Aorta (tissue), 5 donors: ENCODE results near the gene HELQ. TPM values are rescaled to one million over a fixed set of nuclear protein-coding genes. Genes with fewer than 3 reads are reported as not detected.

Experiments used
- ATAC-seq: fragments of 200-7000 bp; cut with Tn5 transposase; one replicate; pipeline ENCODE4 v1.9.1; 2022; ENCODE audit warnings: moderate library complexity; ENCODE audit not compliant: low FRiP score
- DNase-seq, 2 donors: peaks; one replicate each; pipeline ENCODE4 v3.0.0-alpha.2; 2020
- H3K27ac ChIP-seq, 2 donors: one replicate each; pipeline ENCODE4 v1.5.1; 2013; ENCODE audit warnings: low read length in 2 of 2, mild to moderate bottlenecking in 2 of 2, moderate library complexity in 2 of 2, control low read depth in 1 of 2, inconsistent platforms in 1 of 2, low read depth in 1 of 2
- H3K27me3 ChIP-seq, 2 donors: one replicate each; pipeline ENCODE4 v1.6.1; 2013; ENCODE audit warnings: control low read depth in 1 of 2, low read length in 1 of 2, mild to moderate bottlenecking in 1 of 2, moderate library complexity in 1 of 2; ENCODE audit not compliant: insufficient read depth in 2 of 2, control insufficient read depth in 1 of 2
- H3K36me3 ChIP-seq, 2 donors: one replicate each; pipeline ENCODE4 v1.6.1; 2013; ENCODE audit warnings: control low read depth in 1 of 2, low read length in 1 of 2, mild to moderate bottlenecking in 1 of 2; ENCODE audit not compliant: insufficient read depth in 2 of 2, control insufficient read depth in 1 of 2
- H3K4me1 ChIP-seq, 2 donors: one replicate each; pipeline ENCODE4 v1.6.1; 2013; ENCODE audit warnings: low read length in 2 of 2, control low read depth in 1 of 2, mild to moderate bottlenecking in 1 of 2, moderate library complexity in 1 of 2; ENCODE audit not compliant: insufficient read depth in 2 of 2, control insufficient read depth in 1 of 2
- H3K4me3 ChIP-seq, 2 donors: one replicate each; pipeline ENCODE4 v1.5.1; 2013; ENCODE audit warnings: low read length in 2 of 2, control low read depth in 1 of 2, mild to moderate bottlenecking in 1 of 2
- H3K9me3 ChIP-seq: one replicate; pipeline ENCODE4 v1.6.1; 2013; ENCODE audit warnings: mild to moderate bottlenecking, low read length; ENCODE audit not compliant: control insufficient read depth
- WGBS, 2 donors: extraction: QIAGEN DNeasy Blood & Tissue Kit; methylation state at CpG; one replicate each; pipeline ENCODE4 v1.1.7; 2013; 5-methylcytosine and 5-hydroxymethylcytosine counted together
- intact Hi-C, 2 donors: fragments of 100-400 bp; cut with DNase I; formaldehyde crosslinking; loops; one replicate each; pipeline versions ENCODE4 v1.14.2 to v1.15.0; 2022
- polyA plus RNA-seq, 2 donors: library from polyadenylated mRNA; stranded (reverse); fragments of 200-250 nt; gene quantifications; one replicate each; pipeline ENCODE4 v1.2.3, GENCODE V29; 2013
- total RNA-seq, 2 donors: library from RNA; stranded (reverse); fragmentation: NEBNext Ultra II Directional; extraction: Animal tissue kit (Norgen Biotek cat#: 25700); gene quantifications; one replicate each; pipeline ENCODE4 v1.2.1, GENCODE V29; 2021
- donor health status: healthy with polysubstance abuse.
- donor health status: Bipolar disorder and iron deficiency.
- donor health status: DM: no; HTN: no; CAD: no.
- donor health status: DM: no; HTN: no; CAD: no.
- donor health status: DM: yes; HTN: yes; CAD: no.

Gene HELQ
- total and polyA plus RNA-seq, 4 donors: 6.1 to 17.0 (median 9.5) TPM

GRCh38 chr4:83490876-83491450, 35.3 kb upstream of the HELQ start:
- ATAC-seq: no peak
- H3K27me3 ChIP-seq: no peaks in the 10 kb centered on the region
- no peak for DNase-seq
- 3 to 9% methylated on average over 1 of the region's 1 CpG for WGBS, 2 donors
- intact Hi-C loops: no loop called here
- H3K27ac ChIP-seq: no peak overlapping the region
- no peaks in the 10 kb centered on the region for H3K4me1 ChIP-seq
- no peaks in the 10 kb centered on the region for H3K36me3 ChIP-seq
- no peak overlapping the region for H3K4me3 ChIP-seq
- H3K9me3 ChIP-seq: no peaks in the 10 kb centered on the region

- Histone ChIP-seq H3K27me3 (no peaks in the 10 kb centered on the region), H3K36me3 (no peaks in the 10 kb centered on the region), H3K4me3 (no peak overlapping the region), H3K4me1 (peaks cover 0 to 2% of the 10 kb centered on the region in 2 donors), H3K27ac (no peak overlapping the region), H3K9me3 (no peaks in the 10 kb centered on the region)
- WGBS, 2 donors: 22 to 32% methylated on average over 1 of the region's 1 CpG
- intact Hi-C loops: no loop called here
- DNase-seq (no peak), ATAC-seq (no peak)
Observed at GRCh38 chr4:83489711-83490326, 34.2 kb upstream of the HELQ start.

GRCh38 chr4:83486457-83487129, 31.0 kb upstream of the HELQ start:
- intact Hi-C loops: loop anchor here in 1 of 2 donors (2.0 kb wide), 1 partner anchor 48 kb away; no protein-coding TSS in a partner anchor
- Histone ChIP-seq H3K4me1 (peaks cover 0 to 2% of the 10 kb centered on the region in 2 donors), H3K27me3 (no peaks in the 10 kb centered on the region), H3K36me3 (peaks cover 0 to 2% of the 10 kb centered on the region in 2 donors), H3K9me3 (no peaks in the 10 kb centered on the region), H3K4me3 (no peak overlapping the region), H3K27ac (no peak overlapping the region)
- DNase-seq (no peak), ATAC-seq (no peak)
- 88 to 90% methylated on average over 3 of the region's 3 CpGs for WGBS, 2 donors

DNA sequence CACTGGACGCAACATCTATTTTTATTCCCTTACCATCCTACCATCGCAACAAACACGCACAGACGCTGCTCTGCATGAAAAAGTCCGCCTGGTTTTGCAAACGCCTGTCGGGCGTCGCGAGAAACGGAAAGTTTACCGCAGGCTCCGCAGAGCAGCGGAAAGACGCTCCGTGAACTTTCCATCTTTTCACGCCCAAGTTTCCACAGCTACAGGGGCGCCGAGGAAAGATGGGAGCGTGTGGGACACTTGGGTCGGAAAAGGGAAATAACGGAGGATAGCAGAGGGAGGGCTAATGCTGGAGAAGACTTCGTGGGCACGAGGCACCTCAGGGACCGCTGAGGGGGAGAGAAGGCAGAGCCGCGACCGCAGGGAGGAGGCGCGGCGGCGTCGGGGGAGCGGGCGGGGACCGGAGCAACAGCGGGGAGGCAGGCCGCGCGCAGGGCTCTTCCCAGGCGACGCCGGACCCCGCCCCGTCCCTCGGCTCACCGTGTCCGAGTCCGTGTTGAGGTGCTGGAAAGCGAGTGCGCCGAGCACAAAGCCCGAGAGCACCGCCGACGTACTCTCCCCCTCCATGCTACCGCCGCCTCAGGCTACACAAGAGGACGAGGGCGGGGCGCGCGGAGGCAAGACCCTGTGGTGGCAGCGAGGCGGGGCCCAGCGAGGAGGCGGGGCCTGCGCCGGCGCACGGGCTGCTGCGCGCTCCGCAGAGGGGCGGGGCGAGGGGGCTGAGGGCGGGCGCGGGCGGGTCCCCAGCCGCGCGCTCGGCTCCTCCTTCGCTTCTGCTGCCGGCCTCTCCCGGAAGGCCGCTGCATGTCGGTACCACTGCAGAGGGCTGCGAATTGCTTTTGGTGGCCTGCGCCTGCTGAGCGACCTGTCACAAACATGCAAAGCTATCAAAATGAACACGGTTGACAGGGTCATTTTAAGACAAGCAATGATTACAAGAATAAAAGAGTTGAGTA, 29.2 kb upstream of the HELQ start, which contains the start of gene ABRAXAS1:
Gene ABRAXAS1, minus strand, starts transcription at position 601 of the 962 bp plus-strand sequence. Its CDS starts 28 bp downstream, at position 573.
- peaks cover 0 to 2% of the 10 kb centered on the region in 2 donors for H3K4me1 ChIP-seq
- H3K27me3 ChIP-seq: no peaks in the 10 kb centered on the region
- 0% methylated on average over 70 to 93 of the region's 93 CpGs for WGBS, 2 donors
- intact Hi-C loops: loop anchor here in 1 of 2 donors (2.0 kb wide), 1 partner anchor 30 kb away; the partner anchor contains the start of gene HELQ
- ATAC-seq (peak; percentile 99), DNase-seq (peak; percentile 96 to 97)
- H3K9me3 ChIP-seq: no peaks in the 10 kb centered on the region
- H3K27ac ChIP-seq: peak within 1 kb of the TSS; percentile 62 to 89
- peaks cover 0 to 2% of the 10 kb centered on the region in 2 donors for H3K36me3 ChIP-seq
- H3K4me3 ChIP-seq: peak within 1 kb of the TSS; percentile 83 to 97

DNA sequence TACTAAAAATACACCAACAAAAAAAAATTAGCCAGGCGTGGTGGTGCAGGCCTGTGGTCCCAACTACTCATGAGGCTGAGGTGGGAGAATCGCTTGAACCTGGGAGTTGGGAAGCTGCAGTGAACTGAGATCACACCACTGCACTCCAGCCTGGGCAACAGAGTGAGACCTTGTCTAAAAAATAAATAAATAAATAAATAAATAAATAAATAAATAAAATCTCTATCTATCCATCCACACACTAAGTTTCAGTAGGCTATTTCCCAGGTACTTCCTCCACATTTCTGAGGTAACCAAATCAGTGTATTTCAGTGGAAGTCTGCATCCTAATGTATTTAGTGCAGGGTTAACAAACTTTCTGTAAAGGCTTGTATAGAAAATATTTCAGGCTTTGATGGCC, 18.3 kb upstream of the HELQ start:
- peaks cover 0 to 3% of the 10 kb centered on the region in 2 donors for H3K36me3 ChIP-seq
- no peak overlapping the region for H3K4me3 ChIP-seq
- H3K27ac ChIP-seq: no peak overlapping the region
- no peaks in the 10 kb centered on the region for H3K4me1 ChIP-seq
- DNase-seq (no peak), ATAC-seq (no peak)
- intact Hi-C loops: no loop called here
- H3K9me3 ChIP-seq: no peaks in the 10 kb centered on the region
- 97 to 98% methylated on average over 2 of the region's 2 CpGs for WGBS, 2 donors
- H3K27me3 ChIP-seq: no peaks in the 10 kb centered on the region

- H3K27me3 ChIP-seq: no peaks in the 10 kb centered on the region
- DNase-seq (no peak), ATAC-seq (no peak)
- intact Hi-C loops: no loop called here
- no peaks in the 10 kb centered on the region for H3K4me1 ChIP-seq
- peaks cover 0 to 3% of the 10 kb centered on the region in 2 donors for H3K36me3 ChIP-seq
- WGBS, 2 donors: 82 to 94% methylated on average over 4 of the region's 4 CpGs
- H3K4me3 ChIP-seq: no peak overlapping the region
- no peak overlapping the region for H3K27ac ChIP-seq
- H3K9me3 ChIP-seq: no peaks in the 10 kb centered on the region
Observed at GRCh38 chr4:83473423-83473822, 17.8 kb upstream of the HELQ start.

DNA sequence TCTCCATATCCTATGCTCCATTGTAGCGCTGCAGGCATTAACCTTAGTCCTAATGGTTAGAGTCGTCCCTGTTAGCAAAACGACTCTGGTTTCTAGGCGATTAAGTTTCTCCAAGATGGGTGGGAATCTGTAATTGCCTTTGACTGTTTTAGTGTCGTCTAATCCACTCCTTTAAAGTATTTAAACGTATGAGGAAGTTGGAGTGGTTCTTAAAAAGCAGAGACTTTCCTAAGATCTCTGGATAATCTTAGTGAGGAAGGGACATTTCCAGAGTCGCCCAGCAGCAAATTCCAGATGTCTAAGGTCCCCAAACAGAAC, 520 bp upstream of the HELQ start:
- DNase-seq: no peak
- H3K4me3 ChIP-seq: peak overlapping the region; percentile 93 to 96
- peak overlapping the region in 1 of 2 donors; percentile 72 for H3K27ac ChIP-seq
- intact Hi-C loops: loop anchor here (5.0 to 10.0 kb wide), 3 partner anchors 171 to 1081 kb away; partner anchors contain the start of genes COQ2 (in 2 of the 2) and HNRNPD (in 1 of the 2)
- ATAC-seq: no peak
- peaks cover 4 to 5% of the 10 kb centered on the region in 2 donors for H3K4me1 ChIP-seq
- peaks cover 3 to 4% of the 10 kb centered on the region in 2 donors for H3K36me3 ChIP-seq
- WGBS, 2 donors: 0% methylated on average over 7 of the region's 7 CpGs
- no peaks in the 10 kb centered on the region for H3K27me3 ChIP-seq
- no peaks in the 10 kb centered on the region for H3K9me3 ChIP-seq

- intact Hi-C loops: loop anchor here (2.0 to 10.0 kb wide), 4 partner anchors 30 to 1080 kb away; partner anchors contain the start of genes COQ2 (in 2 of the 2), ABRAXAS1 (in 1 of the 2) and HNRNPD (in 1 of the 2)
- 5% methylated on average over 6 of the region's 6 CpGs for WGBS, 2 donors
- peak overlapping the region in 1 of 2 donors; percentile 62 for H3K27ac ChIP-seq
- H3K9me3 ChIP-seq: no peaks in the 10 kb centered on the region
- peak overlapping the region; percentile 74 to 85 for H3K4me3 ChIP-seq
- H3K4me1 ChIP-seq: peaks cover 4 to 5% of the 10 kb centered on the region in 2 donors
- H3K27me3 ChIP-seq: no peaks in the 10 kb centered on the region
- no peak for ATAC-seq
- no peak for DNase-seq
- H3K36me3 ChIP-seq: peaks cover 3 to 4% of the 10 kb centered on the region in 2 donors
Observed at GRCh38 chr4:83454686-83455085, 937 bp downstream of the HELQ start.
